Islet of Langerhans (tissue), 1 donor: ENCODE data around the gene CAD.
"Not testable (repeated sequence)": the region's sequence is repeated elsewhere in the genome, so short reads cannot be mapped to it uniquely, and the experiment has no call there.

Experiments
- FAIRE-seq: peaks from one replicate; lab custom pipeline; 2011; peaks lifted over from hg19 to GRCh38; lab: Jason Lieb, UNC

CAD gene

GRCh38 chr2:27258051-27258450 is 40.9 kb downstream of the CAD start:
- no peak for FAIRE-seq

GRCh38 chr2:27261241-27261925 is 44.2 kb downstream of the CAD start:
- no peak for FAIRE-seq

GRCh38 chr2:27261926-27262298 is 44.7 kb downstream of the CAD start:
- no peak for FAIRE-seq

GRCh38 chr2:27262379-27263286 is 45.5 kb downstream of the CAD start, which contains the start of gene SLC30A3:
Gene SLC30A3, minus strand, starts transcription at chr2:27263047. Its CDS starts 141 bp downstream, at chr2:27262906.
- FAIRE-seq, result no peak

GRCh38 chr2:27263287-27264252 is 46.4 kb downstream of the CAD start:
- no peak for FAIRE-seq

- FAIRE-seq, result no peak
These were observed 47.1 kb downstream of the CAD start for GRCh38 chr2:27264253-27264752.

- FAIRE-seq, result no peak
These were observed 47.8 kb downstream of the CAD start for GRCh38 chr2:27264753-27265535.

GRCh38 chr2:27265536-27265870 is 48.3 kb downstream of the CAD start:
- FAIRE-seq, result no peak

- FAIRE-seq, result not testable (repeated sequence)
These were observed 51.1 kb downstream of the CAD start for GRCh38 chr2:27268296-27268695.

GRCh38 chr2:27270131-27270530 is 53.0 kb downstream of the CAD start:
- no peak for FAIRE-seq

- no peak for FAIRE-seq
These were observed 53.5 kb downstream of the CAD start for GRCh38 chr2:27270670-27271069.

- FAIRE-seq, result no peak
These were observed 54.6 kb downstream of the CAD start for GRCh38 chr2:27271631-27272340.

- not testable (repeated sequence) for FAIRE-seq
These were observed 55.7 kb downstream of the CAD start for GRCh38 chr2:27272537-27273522.

- no peak for FAIRE-seq
These were observed 58.3 kb downstream of the CAD start, which contains the start of gene DNAJC5G for GRCh38 chr2:27275211-27276150. Gene DNAJC5G, plus strand, starts transcription at chr2:27275433. Its CDS starts 1,296 bp downstream, at chr2:27276729.

GRCh38 chr2:27278010-27278409 is 60.8 kb downstream of the CAD start:
- FAIRE-seq, result no peak

GRCh38 chr2:27280826-27281225 is 63.7 kb downstream of the CAD start:
- no peak for FAIRE-seq

GRCh38 chr2:27281442-27281841 is 64.3 kb downstream of the CAD start:
- no peak for FAIRE-seq
